Frontal cortex (tissue), 4 donors: ENCODE measurements around the gene GNL3L. TPM values are rescaled to one million over a fixed set of nuclear protein-coding genes. Genes with fewer than 3 reads are reported as not detected.
"Not testable (repeated sequence)": the region's sequence is repeated elsewhere in the genome, so short reads cannot be mapped to it uniquely, and the experiment has no call there.

ENCODE experiments used
- DNase-seq, 2 donors: peaks; one replicate each; pipeline ENCODE4 v3.0.0; 2012; ENCODE audit warnings: low spot score in 2 of 2
- FAIRE-seq: peaks from 2 replicates; lab custom pipeline; 2012; peaks lifted over from hg19 to GRCh38; lab: Jason Lieb, UNC
- total RNA-seq: library from RNA; depleted of rRNA; stranded (reverse); fragments of >200 nt; gene quantifications from one replicate; pipeline ENCODE4 v1.2.3, GENCODE V29; 2014
- donor health status: control.
- donor health status: control.
- donor health status: control.

The GNL3L gene
- total RNA-seq, result 19.2 TPM

DNA sequence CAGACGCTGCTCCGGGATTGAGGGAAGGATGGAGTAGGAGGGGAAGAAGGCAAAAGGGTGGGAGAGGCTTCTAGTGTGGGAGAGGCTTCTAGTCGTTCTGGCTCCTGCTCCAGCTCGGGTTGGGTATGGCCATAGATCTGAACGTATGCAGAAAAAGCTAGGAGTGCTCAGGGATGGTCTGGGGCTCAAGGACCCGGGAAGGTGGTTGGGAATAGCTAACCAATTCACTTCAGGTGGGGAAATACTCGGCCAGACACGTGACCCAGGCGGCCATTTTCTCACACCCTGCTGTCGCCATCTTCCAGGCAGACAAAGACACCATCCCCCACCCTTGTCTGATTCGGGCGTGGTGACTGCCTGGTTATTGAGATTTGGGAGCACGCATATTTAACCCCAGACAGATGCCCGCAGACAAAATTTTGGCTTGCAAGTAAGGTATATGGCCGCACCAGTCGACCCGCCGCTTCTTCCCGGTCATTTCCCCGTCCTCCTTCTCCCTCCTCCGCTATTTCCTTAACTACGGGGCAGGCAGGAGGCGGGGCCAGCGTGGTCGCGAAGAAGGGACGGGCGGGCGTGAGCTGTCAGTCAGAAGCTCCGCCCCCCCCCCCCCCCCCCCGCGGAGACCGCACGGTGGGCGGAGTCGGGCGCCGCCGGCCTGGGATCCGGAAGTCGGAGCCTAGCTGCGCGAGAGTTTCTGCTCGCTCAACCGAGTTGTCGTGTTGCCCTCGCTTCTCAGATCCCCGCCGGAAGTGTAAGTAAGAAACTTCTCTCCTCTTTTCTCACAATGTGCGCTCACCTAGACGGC, at the start of gene GNL3L:
TSS of gene GNL3L (plus strand) at position 668 of the 805 bp plus-strand sequence. CDS start 2,348 bp downstream, outside the sequence.
- peak; percentile 76 to 79 for DNase-seq
- no peak for FAIRE-seq

- DNase-seq (no peak), FAIRE-seq (no peak)
Measured at GRCh38 chrX:54482839-54483593, 47.0 kb upstream of the GNL3L start.

GRCh38 chrX:54483946-54484345, 46.1 kb upstream of the GNL3L start:
- no peak for DNase-seq
- FAIRE-seq, result no peak

- no peak for DNase-seq
- FAIRE-seq, result no peak
Measured at GRCh38 chrX:54484666-54485065, 45.4 kb upstream of the GNL3L start.

GRCh38 chrX:54489819-54490218, 40.2 kb upstream of the GNL3L start:
- not testable (repeated sequence) for DNase-seq, FAIRE-seq

DNA sequence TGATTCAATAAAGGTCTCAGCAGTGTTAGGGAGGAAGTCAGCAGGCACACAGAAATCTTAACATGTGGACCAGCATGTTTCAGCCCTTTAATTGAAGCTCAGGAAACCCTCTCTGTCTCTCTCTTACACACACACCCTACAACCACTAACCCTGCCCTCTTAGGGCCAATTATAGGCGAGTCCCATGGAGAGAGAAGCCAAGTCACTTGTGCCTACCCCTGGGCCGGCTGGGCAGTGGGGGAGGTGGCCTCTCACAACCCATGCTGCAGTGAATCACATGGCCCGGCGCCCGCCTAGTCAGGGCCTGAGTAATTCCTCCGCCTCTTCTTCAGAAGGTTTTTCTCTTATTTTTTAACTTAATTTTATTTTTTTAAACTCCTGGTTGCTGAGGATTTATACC, 37.7 kb upstream of the GNL3L start:
- FAIRE-seq, result no peak
- DNase-seq, result no peak

DNA sequence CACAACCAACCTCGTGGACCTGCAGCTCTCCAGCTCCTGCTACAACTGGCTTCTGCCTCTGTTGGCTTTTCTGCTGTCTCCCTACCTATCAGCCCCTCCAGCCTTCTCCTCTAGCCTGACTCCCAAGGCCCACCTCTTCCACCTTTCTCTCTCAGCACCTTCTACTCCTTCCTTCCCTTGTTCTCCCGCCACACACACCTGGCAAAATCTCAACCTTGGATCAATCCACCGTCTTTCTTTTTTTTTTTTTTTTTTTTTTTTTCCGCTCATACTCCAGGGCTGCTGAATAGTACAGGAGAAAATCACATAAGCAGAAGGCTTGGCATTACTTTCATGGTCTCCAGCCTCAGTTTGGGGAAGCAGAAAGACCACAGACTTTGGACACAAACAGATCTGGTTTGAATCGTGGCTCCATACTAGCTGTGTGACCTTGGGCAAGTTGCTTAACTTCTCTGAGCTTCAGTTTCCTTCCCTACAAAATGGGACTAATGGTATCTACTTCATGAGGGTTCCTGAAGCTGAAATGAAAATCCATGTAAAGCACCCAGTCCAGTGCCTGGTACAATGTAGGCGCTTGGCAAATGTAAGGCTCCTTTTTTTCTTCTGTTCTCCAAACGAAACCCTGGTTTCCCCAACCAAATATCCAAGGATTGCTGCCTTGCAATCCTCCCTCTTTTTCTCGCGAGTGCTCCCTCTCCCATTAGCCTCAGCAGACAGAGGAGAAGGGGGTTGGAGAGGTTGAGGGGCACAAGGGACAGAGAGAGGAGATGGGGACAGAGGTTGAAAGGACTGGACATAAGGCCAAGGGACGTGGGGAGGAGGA, 35.6 kb upstream of the GNL3L start:
- FAIRE-seq, result no peak
- no peak for DNase-seq

DNA sequence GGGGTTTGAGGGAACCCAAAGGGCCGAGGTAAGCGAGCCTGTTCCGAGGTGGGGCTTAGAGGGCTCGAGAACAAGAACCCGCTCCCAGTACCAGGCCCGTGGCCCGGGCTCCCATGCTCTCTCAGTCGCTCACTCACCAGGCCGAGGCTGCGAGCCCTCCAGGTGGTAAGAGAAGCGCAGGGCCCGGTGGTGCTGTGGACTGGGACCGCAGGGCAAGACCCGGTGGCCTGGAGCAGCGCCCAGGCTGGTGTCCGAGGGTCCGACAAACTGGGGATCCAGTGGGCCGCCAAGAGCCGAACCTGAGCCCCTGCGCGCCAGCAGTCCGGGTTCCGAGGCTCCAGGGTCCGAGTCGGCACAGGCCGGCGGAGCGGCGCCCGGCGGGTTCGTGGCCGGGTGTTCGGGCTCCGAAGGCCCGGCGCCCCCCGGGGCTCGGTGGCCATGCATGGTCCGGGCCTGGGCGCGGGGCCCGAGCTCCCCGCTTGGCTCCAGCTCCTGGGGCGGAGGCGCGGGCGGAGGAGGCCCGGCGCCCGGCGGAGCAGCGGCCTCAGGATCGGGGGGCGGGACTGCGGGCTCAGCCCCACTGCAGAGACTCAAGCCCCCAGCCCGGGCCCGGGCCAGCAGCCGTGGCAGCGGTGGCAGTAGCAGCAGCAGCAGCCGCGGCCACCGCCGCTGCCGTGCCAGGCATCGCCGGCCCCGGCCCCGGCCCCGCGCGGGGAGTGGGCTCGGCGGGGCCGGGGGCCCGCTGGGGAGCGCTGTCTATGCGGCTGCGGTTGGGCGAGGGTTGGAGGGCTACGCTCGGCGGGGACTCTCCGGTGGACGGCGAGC, 34.8 kb upstream of the GNL3L start:
- no peak for FAIRE-seq
- DNase-seq, result peak in 1 of 2 donors; percentile 44

- DNase-seq (peak; percentile 73 to 80), FAIRE-seq (no peak)
Measured at GRCh38 chrX:54495814-54496516, 34.1 kb upstream of the GNL3L start, which contains the start of gene FGD1. TSS of gene FGD1 (minus strand) at chrX:54496234. CDS start at chrX:54495432, 802 bp downstream.

GRCh38 chrX:54496517-54496852, 33.5 kb upstream of the GNL3L start:
- no peak for DNase-seq

DNA sequence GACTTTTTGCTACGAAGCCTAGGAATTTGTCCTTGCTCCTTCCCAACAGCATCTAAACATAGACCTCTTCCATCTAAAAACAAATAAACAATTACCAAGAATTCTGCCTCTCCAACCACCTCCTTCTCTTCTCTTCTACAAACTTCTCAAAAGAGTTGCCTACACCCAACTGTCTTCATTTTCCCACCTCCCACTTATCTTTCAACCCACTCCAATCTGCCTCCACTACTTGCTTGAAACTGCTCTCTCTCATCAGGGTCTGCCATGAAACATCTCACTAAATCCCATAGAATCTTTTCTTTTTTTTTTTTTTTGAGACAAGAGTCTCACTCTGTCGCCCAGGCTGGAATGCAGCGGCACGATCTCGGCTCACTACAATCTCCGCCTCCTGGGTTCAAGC, 33.1 kb upstream of the GNL3L start:
- FAIRE-seq (no peak), DNase-seq (no peak)

More at GRCh38 chrX:54496517-54496852, 33.5 kb upstream of the GNL3L start:
- FAIRE-seq, result no peak

DNA sequence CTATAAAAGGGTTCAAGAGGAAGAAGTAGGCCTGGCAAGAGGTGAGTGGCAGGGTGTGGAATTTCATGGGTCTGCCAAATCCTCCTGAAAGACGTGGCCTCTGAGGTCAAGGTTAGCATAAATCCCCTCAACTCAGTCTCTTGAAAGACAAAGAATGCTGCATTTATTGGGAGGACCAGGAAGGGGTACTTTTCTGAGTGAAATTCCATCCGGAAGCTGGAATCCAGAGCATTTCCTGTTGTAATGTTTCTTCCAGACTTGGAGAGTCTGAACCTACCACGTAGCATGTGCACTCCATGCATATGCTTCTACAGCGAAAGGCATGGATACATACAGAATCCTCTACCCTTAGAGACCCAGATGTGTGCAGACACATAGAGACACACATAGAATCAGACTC, 20.6 kb upstream of the GNL3L start:
- DNase-seq, result no peak
- no peak for FAIRE-seq

DNA sequence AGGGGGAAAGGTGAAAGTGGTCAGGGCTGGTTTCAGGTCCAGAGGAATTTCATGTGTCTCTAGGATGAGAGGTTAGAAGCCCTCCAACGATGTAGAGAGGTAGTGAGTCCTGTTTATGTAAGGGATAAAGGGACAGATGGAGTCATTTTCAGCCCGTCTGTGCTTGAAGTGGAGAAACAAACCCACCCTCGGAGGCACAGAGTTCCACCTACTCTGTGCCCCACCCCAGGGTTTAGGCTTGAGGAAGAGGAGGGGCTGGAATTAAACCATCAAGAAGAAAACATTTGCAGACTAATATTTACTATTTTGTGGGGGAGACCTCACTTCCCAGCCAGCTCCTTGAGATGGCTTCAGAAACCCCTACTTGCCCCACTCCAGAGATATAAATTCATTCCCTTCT, 868 bp upstream of the GNL3L start:
- DNase-seq (no peak), FAIRE-seq (no peak)

DNA sequence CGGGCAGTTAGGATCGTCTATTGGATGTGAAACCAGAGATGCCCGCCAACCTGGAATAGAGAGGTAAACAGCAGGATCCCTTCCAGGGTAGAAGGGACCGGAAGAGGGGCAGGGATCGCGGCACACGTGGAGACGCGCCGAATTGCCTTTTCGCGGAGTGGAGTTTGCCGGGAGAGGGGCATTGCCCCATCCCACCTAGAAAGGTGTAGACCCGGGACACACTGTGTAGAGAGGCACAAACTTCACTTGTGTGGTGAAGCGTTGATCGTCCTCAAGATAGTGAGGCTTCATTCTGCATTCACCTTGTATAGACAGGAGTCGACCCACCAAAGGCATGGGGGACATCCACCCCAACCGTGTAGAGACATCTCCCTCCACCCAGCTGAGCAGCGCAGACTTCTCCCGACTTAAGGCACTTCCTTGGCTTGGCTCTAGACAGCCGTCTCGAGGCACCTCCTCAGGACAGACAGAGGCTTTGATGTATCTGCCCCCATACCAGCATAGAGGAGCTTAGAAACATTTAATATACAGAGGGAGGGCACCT, 410 bp downstream of the GNL3L start:
- FAIRE-seq (no peak), DNase-seq (no peak)

GRCh38 chrX:54534271-54534670, 4.3 kb downstream of the GNL3L start:
- DNase-seq, result no peak
- no peak for FAIRE-seq

DNA sequence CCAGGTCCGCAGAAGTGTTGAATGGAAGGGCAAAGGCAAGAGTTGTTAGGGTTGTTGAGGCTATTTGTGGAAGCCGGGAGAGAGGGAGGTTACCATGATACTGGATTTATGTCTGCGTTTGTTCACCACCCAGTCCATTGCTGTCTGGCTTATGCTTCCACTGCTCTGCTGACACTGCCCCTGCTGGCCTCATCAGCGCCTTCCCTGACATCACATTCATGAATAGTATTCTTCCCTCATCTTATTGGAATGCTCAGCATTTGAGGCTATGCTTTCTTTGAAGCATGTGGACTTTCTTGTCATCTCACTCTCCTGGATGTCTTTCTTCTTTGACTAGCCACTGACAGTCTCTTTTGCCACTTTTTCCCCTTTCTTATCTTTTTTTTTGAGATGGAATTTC, 10.3 kb downstream of the GNL3L start:
- no peak for DNase-seq
- no peak for FAIRE-seq

GRCh38 chrX:54542239-54542638, 12.2 kb downstream of the GNL3L start:
- FAIRE-seq, DNase-seq: not testable (repeated sequence)

- DNase-seq (no peak), FAIRE-seq (no peak)
Measured at GRCh38 chrX:54550821-54551220, 20.8 kb downstream of the GNL3L start.

DNA sequence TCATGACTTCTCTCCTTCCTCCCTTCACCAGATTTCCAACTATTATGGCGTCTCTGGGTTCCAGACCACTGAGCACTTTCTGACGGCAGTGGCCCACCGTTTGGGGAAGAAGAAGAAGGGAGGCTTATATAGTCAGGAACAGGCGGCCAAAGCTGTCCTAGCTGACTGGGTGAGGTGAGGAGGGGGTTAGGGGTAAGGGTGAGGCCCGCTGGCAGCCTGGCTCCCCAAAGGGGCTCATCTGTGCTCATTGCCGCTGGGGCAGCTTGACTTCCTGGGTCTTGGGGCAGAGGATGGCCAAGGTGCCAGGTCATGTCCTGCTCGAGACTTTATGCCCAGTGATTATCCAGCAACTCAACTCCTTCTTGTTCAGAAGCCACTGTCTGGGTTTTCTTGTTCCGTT, 21.8 kb downstream of the GNL3L start:
- DNase-seq (no peak), FAIRE-seq (no peak)
